NB4 (cell line): ENCODE measurements around the gene CA5A.
"Not testable (repeated sequence)": the region's sequence is repeated elsewhere in the genome, so short reads cannot be mapped to it uniquely, and the experiment has no call there.

Experiments
- CTCF ChIP-seq: IDR thresholded peaks from one replicate; pipeline ENCODE4 v1.5.1; 2012; ENCODE audit warnings: low read depth, low read length
- MAX ChIP-seq: IDR thresholded peaks from 2 replicates; pipeline ENCODE4 v1.6.1; 2011; ENCODE audit warnings: low read depth, low read length
- POLR2A ChIP-seq: IDR thresholded peaks from 2 replicates; pipeline ENCODE4 v1.6.1; 2011; ENCODE audit warnings: mild to moderate bottlenecking; ENCODE audit not compliant: insufficient read length; ENCODE audit errors: extremely low read depth

- TF ChIP-seq CTCF, POLR2A, MAX: not testable (repeated sequence)
Observed at GRCh38 chr16:87858151-87858993, 78.0 kb downstream of the CA5A start.
